ENCODE results near the gene SLC35D2.

DNA sequence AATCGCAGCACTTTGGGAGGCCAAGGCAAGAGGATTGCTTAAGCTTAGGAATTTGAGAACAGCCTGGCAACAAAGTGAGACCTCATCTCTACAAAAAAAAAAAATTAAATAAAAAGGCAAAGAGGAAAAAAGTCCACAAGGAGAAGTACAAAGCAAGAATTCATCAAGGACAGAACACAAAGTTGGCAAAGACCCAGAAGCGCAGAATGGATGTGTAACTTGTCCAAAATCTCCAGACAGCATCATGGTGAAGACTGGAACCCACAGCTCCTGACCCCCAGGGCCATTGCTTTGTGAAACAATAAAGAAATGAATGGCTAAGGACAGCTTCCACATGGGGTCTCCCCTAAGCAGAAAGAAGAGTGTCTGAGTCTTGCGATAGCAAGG is 89.4 kb downstream of the SLC35D2 start:
- no peak for TF ChIP-seq CTCF (IDR thresholded peaks at IDR 0.05)
- TF ChIP-seq ZFX (IDR thresholded peaks at IDR 0.05; ENCODE audit: borderline replicate concordance): no peak
